Islet precursor cell (in vitro differentiated cells): Measurements from ENCODE around the gene PLRG1.

Experiments
- DNase-seq: peaks from one replicate; pipeline ENCODE4 v3.0.0-alpha.2; 2018

PLRG1 gene

GRCh38 chr4:154517591-154517990 is 32.6 kb downstream of the PLRG1 start:
- no peak for DNase-seq

- no peak for DNase-seq
Observed at GRCh38 chr4:154516318-154517029, 33.7 kb downstream of the PLRG1 start.

- no peak for DNase-seq
Observed at GRCh38 chr4:154511981-154512380, 38.2 kb downstream of the PLRG1 start.

GRCh38 chr4:154511548-154511947 is 38.7 kb downstream of the PLRG1 start:
- DNase-seq, result no peak

GRCh38 chr4:154507156-154507555 is 43.0 kb downstream of the PLRG1 start:
- DNase-seq, result peak; percentile 62

- no peak for DNase-seq
Observed at GRCh38 chr4:154506253-154506652, 43.9 kb downstream of the PLRG1 start.

- DNase-seq, result no peak
Observed at GRCh38 chr4:154503598-154503997, 46.6 kb downstream of the PLRG1 start.

- DNase-seq, result no peak
Observed at GRCh38 chr4:154502111-154502510, 48.1 kb downstream of the PLRG1 start.

GRCh38 chr4:154497889-154498288 is 52.3 kb downstream of the PLRG1 start:
- DNase-seq, result no peak

- DNase-seq, result no peak
Observed at GRCh38 chr4:154495867-154496266, 54.3 kb downstream of the PLRG1 start.

GRCh38 chr4:154492288-154492687 is 57.9 kb downstream of the PLRG1 start:
- no peak for DNase-seq

- DNase-seq, result peak; percentile 73
Observed at GRCh38 chr4:154491341-154492271, 58.6 kb downstream of the PLRG1 start, which contains the start of gene DCHS2. TSS of gene DCHS2 (minus strand) at chr4:154491799. CDS start at chr4:154491355, 444 bp downstream.

GRCh38 chr4:154490583-154491340 is 59.4 kb downstream of the PLRG1 start:
- DNase-seq, result peak; percentile 68

GRCh38 chr4:154490234-154490582 is 60.0 kb downstream of the PLRG1 start:
- no peak for DNase-seq

GRCh38 chr4:154489558-154490233 is 60.5 kb downstream of the PLRG1 start:
- DNase-seq, result no peak

GRCh38 chr4:154487145-154487544 is 63.1 kb downstream of the PLRG1 start:
- no peak for DNase-seq

- no peak for DNase-seq
Observed at GRCh38 chr4:154485127-154485773, 65.0 kb downstream of the PLRG1 start.
